ENCODE data around the gene PCDHGA8.
"Not testable (repeated sequence)": the region's sequence is repeated elsewhere in the genome, so short reads cannot be mapped to it uniquely, and the experiment has no call there.

Gene PCDHGA8

GRCh38 chr5:141392429-141393198 is at the start of gene PCDHGA8:
Gene PCDHGA8, plus strand, starts transcription at chr5:141392633. Its CDS starts 181 bp downstream, at chr5:141392814.
- no peaks in the 10 kb centered on the region for H3K4me1 ChIP-seq
- H3K9me3 ChIP-seq, result peaks cover 51% of the 10 kb centered on the region
- no peak within 1 kb of the TSS for H3K4me2 ChIP-seq
- TF ChIP-seq Cebpa-rat (IDR thresholded peaks at IDR 0.05), result no peak
- no peaks in the 10 kb centered on the region for H4K20me1 ChIP-seq
- H3K27ac ChIP-seq, result no peak within 1 kb of the TSS
- H3K27me3 ChIP-seq, result no peaks in the 10 kb centered on the region
- H3K9ac ChIP-seq, result no peak within 1 kb of the TSS
- H3K4me3 ChIP-seq, result no peak within 1 kb of the TSS
- H3K36me3 ChIP-seq, result no peaks in the 10 kb centered on the region

GRCh38 chr5:141342773-141343172 is 49.7 kb upstream of the PCDHGA8 start:
- H3K9me3 ChIP-seq, result peaks cover 91% of the 10 kb centered on the region
- no peak overlapping the region for H3K9ac ChIP-seq
- H3K27ac ChIP-seq, result no peak overlapping the region
- no peak overlapping the region for H3K4me2 ChIP-seq
- no peaks in the 10 kb centered on the region for H3K27me3 ChIP-seq
- H4K20me1 ChIP-seq, result no peaks in the 10 kb centered on the region
- no peaks in the 10 kb centered on the region for H3K4me1 ChIP-seq
- 0 out of 2 replicates have a peak, but pooled peaks cover 12% of the 10 kb centered on the region for H3K36me3 ChIP-seq
- no peak for TF ChIP-seq Cebpa-rat (IDR thresholded peaks at IDR 0.05)
- no peak overlapping the region for H3K4me3 ChIP-seq

- no peak within 1 kb of the TSS for H3K4me3 ChIP-seq
- no peak within 1 kb of the TSS for H3K9ac ChIP-seq
- no peak for TF ChIP-seq Cebpa-rat (IDR thresholded peaks at IDR 0.05)
Observed at GRCh38 chr5:141343242-141343952, 49.0 kb upstream of the PCDHGA8 start, which contains the start of gene PCDHGA3. Gene PCDHGA3, plus strand, starts transcription at chr5:141343829. Its CDS starts 205 bp downstream, at chr5:141344034.

GRCh38 chr5:141343953-141344463 is 48.4 kb upstream of the PCDHGA8 start:
- H3K27ac ChIP-seq, result no peak overlapping the region
- H3K9me3 ChIP-seq, result peaks cover 87% of the 10 kb centered on the region
- H3K27me3 ChIP-seq, result no peaks in the 10 kb centered on the region
- H3K4me2 ChIP-seq, result no peak overlapping the region
- H4K20me1 ChIP-seq, result no peaks in the 10 kb centered on the region
- H3K4me1 ChIP-seq, result no peaks in the 10 kb centered on the region
- no peak overlapping the region for H3K4me3 ChIP-seq
- 0 out of 2 replicates have a peak, but pooled peaks cover 10% of the 10 kb centered on the region for H3K36me3 ChIP-seq
- H3K9ac ChIP-seq, result no peak overlapping the region
- no peak for TF ChIP-seq Cebpa-rat (IDR thresholded peaks at IDR 0.05)

More at GRCh38 chr5:141343242-141343952, 49.0 kb upstream of the PCDHGA8 start, which contains the start of gene PCDHGA3:
- peaks cover 88% of the 10 kb centered on the region for H3K9me3 ChIP-seq
- no peak within 1 kb of the TSS for H3K27ac ChIP-seq
- H3K4me2 ChIP-seq, result no peak within 1 kb of the TSS
- 0 out of 2 replicates have a peak, but pooled peaks cover 12% of the 10 kb centered on the region for H3K36me3 ChIP-seq
- no peaks in the 10 kb centered on the region for H3K4me1 ChIP-seq
- H3K27me3 ChIP-seq, result no peaks in the 10 kb centered on the region
- no peaks in the 10 kb centered on the region for H4K20me1 ChIP-seq

- H3K9me3 ChIP-seq, result peaks cover 84% of the 10 kb centered on the region
- H3K27ac ChIP-seq, result no peak overlapping the region
- no peak overlapping the region for H3K9ac ChIP-seq
- no peaks in the 10 kb centered on the region for H4K20me1 ChIP-seq
- 0 out of 2 replicates have a peak, but pooled peaks cover 6% of the 10 kb centered on the region for H3K36me3 ChIP-seq
- H3K27me3 ChIP-seq, result no peaks in the 10 kb centered on the region
- H3K4me3 ChIP-seq, result no peak overlapping the region
- H3K4me1 ChIP-seq, result no peaks in the 10 kb centered on the region
- no peak overlapping the region for H3K4me2 ChIP-seq
- TF ChIP-seq Cebpa-rat (IDR thresholded peaks at IDR 0.05), result no peak
Observed at GRCh38 chr5:141345327-141345726, 47.1 kb upstream of the PCDHGA8 start.

GRCh38 chr5:141346017-141346416 is 46.4 kb upstream of the PCDHGA8 start:
- H3K9me3 ChIP-seq, result peaks cover 84% of the 10 kb centered on the region
- H3K4me2 ChIP-seq, H3K36me3 ChIP-seq, H3K9ac ChIP-seq, H3K4me3 ChIP-seq, H3K27ac ChIP-seq, H4K20me1 ChIP-seq, H3K27me3 ChIP-seq, H3K4me1 ChIP-seq: not testable (repeated sequence)

- Histone ChIP-seq H3K36me3 (no peaks in the 10 kb centered on the region), H3K4me1 (no peaks in the 10 kb centered on the region), H3K9me3 (peaks cover 79% of the 10 kb centered on the region), H3K27me3 (no peaks in the 10 kb centered on the region), H3K4me3 (no peak within 1 kb of the TSS), H3K4me2 (no peak within 1 kb of the TSS), H3K27ac (no peak within 1 kb of the TSS), H3K9ac (no peak within 1 kb of the TSS), H4K20me1 (no peaks in the 10 kb centered on the region)
- no peak for TF ChIP-seq Cebpa-rat (IDR thresholded peaks at IDR 0.05)
Observed at GRCh38 chr5:141349917-141350619, 42.4 kb upstream of the PCDHGA8 start, which contains the start of gene PCDHGB1. Gene PCDHGB1, plus strand, starts transcription at chr5:141350099. Its CDS starts 162 bp downstream, at chr5:141350261.

- no peaks in the 10 kb centered on the region for H3K36me3 ChIP-seq
- no peak overlapping the region for H3K4me2 ChIP-seq
- no peaks in the 10 kb centered on the region for H4K20me1 ChIP-seq
- no peak overlapping the region for H3K4me3 ChIP-seq
- no peaks in the 10 kb centered on the region for H3K27me3 ChIP-seq
- no peaks in the 10 kb centered on the region for H3K4me1 ChIP-seq
- no peak for TF ChIP-seq Cebpa-rat (IDR thresholded peaks at IDR 0.05)
- no peak overlapping the region for H3K27ac ChIP-seq
- no peak overlapping the region for H3K9ac ChIP-seq
- H3K9me3 ChIP-seq, result peaks cover 79% of the 10 kb centered on the region
Observed at GRCh38 chr5:141351591-141351990, 40.8 kb upstream of the PCDHGA8 start.

GRCh38 chr5:141354900-141355469 is 37.4 kb upstream of the PCDHGA8 start, which contains the start of gene PCDHGA4:
Gene PCDHGA4, plus strand, starts transcription at chr5:141355021. Its CDS starts 87 bp downstream, at chr5:141355108.
- Histone ChIP-seq H3K4me2 (no peak within 1 kb of the TSS), H3K36me3 (no peaks in the 10 kb centered on the region)

More at GRCh38 chr5:141354900-141355469, 37.4 kb upstream of the PCDHGA8 start, which contains the start of gene PCDHGA4:
- Histone ChIP-seq H3K9me3 (peaks cover 67% of the 10 kb centered on the region), H3K9ac (no peak within 1 kb of the TSS), H3K4me1 (no peaks in the 10 kb centered on the region), H3K27me3 (no peaks in the 10 kb centered on the region), H3K4me3 (no peak within 1 kb of the TSS), H3K27ac (no peak within 1 kb of the TSS), H4K20me1 (no peaks in the 10 kb centered on the region)
- TF ChIP-seq Cebpa-rat (IDR thresholded peaks at IDR 0.05), result no peak
